Mesothelial cell of epicardium (in vitro differentiated cells): Measurements from ENCODE around the gene FOSB. TPM values are rescaled to one million over a fixed set of nuclear protein-coding genes. Genes with fewer than 3 reads are reported as not detected.

Source experiments
- DNase-seq, 2 experiments: peaks; one replicate each; pipeline ENCODE4 v3.0.0; 2021; ENCODE audit warnings: low spot score in 2 of 2; ENCODE audit not compliant: unreplicated experiment in 2 of 2
- H3K27ac Mint-ChIP-seq: 2 replicates; pipeline ENCODE4 v1.8.0; 2021; ENCODE audit warnings: mixed read lengths
- H3K27me3 Mint-ChIP-seq: 2 replicates; pipeline ENCODE4 v1.8.0; 2021; ENCODE audit warnings: low read depth, mixed read lengths
- H3K36me3 Mint-ChIP-seq: 2 replicates; pipeline ENCODE4 v1.8.0; 2021; ENCODE audit warnings: mixed read lengths
- H3K4me1 Mint-ChIP-seq: 2 replicates; pipeline ENCODE4 v1.8.0; 2021; ENCODE audit warnings: mixed read lengths
- H3K4me3 Mint-ChIP-seq: 2 replicates; pipeline ENCODE4 v1.8.0; 2021; ENCODE audit warnings: mild to moderate bottlenecking, moderate library complexity, mixed read lengths
- H3K9me3 Mint-ChIP-seq: 2 replicates; pipeline ENCODE4 v1.8.0; 2021; ENCODE audit warnings: mixed read lengths
- CTCF ChIP-seq: fragments of 200-600 bp; sonication (generic); IDR thresholded peaks from one replicate; pipeline ENCODE4 v1.5.0; 2021; ENCODE audit warnings: antibody characterized with exemption; ENCODE audit not compliant: unreplicated experiment
- total RNA-seq: library from RNA; stranded (reverse); gene quantifications from 3 replicates; pipeline ENCODE4 v1.2.1, GENCODE V29; 2021

Gene FOSB
- total RNA-seq, 1 donor from 2014 or later: 272 TPM

GRCh38 chr19:45469945-45470761 is 2.4 kb downstream of the FOSB start:
- no peak for DNase-seq
- Mint-ChIP-seq H3K27ac (peak overlapping the region; percentile 99), H3K4me1 (peaks cover 18% of the 10 kb centered on the region), H3K4me3 (peak overlapping the region; percentile 93), H3K9me3 (no peaks in the 10 kb centered on the region), H3K36me3 (peaks cover 2% of the 10 kb centered on the region), H3K27me3 (peaks cover 27% of the 10 kb centered on the region)
- TF ChIP-seq CTCF: no peak

- peaks cover 2% of the 10 kb centered on the region for H3K36me3 Mint-ChIP-seq
- H3K27ac Mint-ChIP-seq: peak overlapping the region; percentile 64
- no peaks in the 10 kb centered on the region for H3K9me3 Mint-ChIP-seq
- peak overlapping the region; percentile 93 for H3K4me3 Mint-ChIP-seq
- no peak for DNase-seq
- peaks cover 18% of the 10 kb centered on the region for H3K4me1 Mint-ChIP-seq
- no peak for TF ChIP-seq CTCF
- H3K27me3 Mint-ChIP-seq: peaks cover 31% of the 10 kb centered on the region
Measured at GRCh38 chr19:45470762-45471081, 2.9 kb downstream of the FOSB start.

GRCh38 chr19:45471111-45471930 is 3.5 kb downstream of the FOSB start:
- Mint-ChIP-seq H3K27me3 (peaks cover 34% of the 10 kb centered on the region), H3K36me3 (peaks cover 2% of the 10 kb centered on the region), H3K4me3 (peak overlapping the region; percentile 93), H3K9me3 (no peaks in the 10 kb centered on the region), H3K27ac (peak overlapping the region; percentile 10), H3K4me1 (peaks cover 18% of the 10 kb centered on the region)
- DNase-seq: no peak
- TF ChIP-seq CTCF: no peak

- H3K4me1 Mint-ChIP-seq: peaks cover 18% of the 10 kb centered on the region
- H3K27ac Mint-ChIP-seq: peak overlapping the region; percentile 10
- peaks cover 2% of the 10 kb centered on the region for H3K36me3 Mint-ChIP-seq
- no peak for TF ChIP-seq CTCF
- H3K27me3 Mint-ChIP-seq: peaks cover 36% of the 10 kb centered on the region
- DNase-seq: no peak
- H3K4me3 Mint-ChIP-seq: peak overlapping the region; percentile 36
- H3K9me3 Mint-ChIP-seq: no peaks in the 10 kb centered on the region
Measured at GRCh38 chr19:45471931-45472562, 4.3 kb downstream of the FOSB start.

- no peaks in the 10 kb centered on the region for H3K9me3 Mint-ChIP-seq
- peak overlapping the region; percentile 38 for H3K4me3 Mint-ChIP-seq
- H3K36me3 Mint-ChIP-seq: peaks cover 2% of the 10 kb centered on the region
- DNase-seq: no peak
- peak overlapping the region; percentile 73 for H3K27ac Mint-ChIP-seq
- peaks cover 36% of the 10 kb centered on the region for H3K27me3 Mint-ChIP-seq
- TF ChIP-seq CTCF: no peak
- H3K4me1 Mint-ChIP-seq: peaks cover 18% of the 10 kb centered on the region
Measured at GRCh38 chr19:45472563-45473366, 5.0 kb downstream of the FOSB start.
